SK-N-SH (cell line): Measurements from ENCODE around the gene KMT2B. TPM values are rescaled to one million over a fixed set of nuclear protein-coding genes. Genes with fewer than 3 reads are reported as not detected.

Source experiments
- CTCF ChIA-PET: fragments of 300-600, 350-600 bp; formaldehyde crosslinking; extraction: SDS; loops from one replicate; lab custom pipeline; 2021; lab: Yijun Ruan, JAX
- POLR2A ChIA-PET: fragments of 350-600 bp; sonication (Branson Sonifier 250); formaldehyde crosslinking; extraction: SDS; loops from one replicate; lab custom pipeline; 2020; ENCODE audit warnings: antibody characterized with exemption, inconsistent platforms; lab: Yijun Ruan, JAX
- DNase-seq: peaks from one replicate; pipeline ENCODE4 v3.0.0; 2012
- H2AFZ ChIP-seq: fragments of 200-600 bp; sonication (generic); 2 replicates; pipeline ENCODE4 v1.8.1; 2016; ENCODE audit warnings: antibody characterized with exemption, mild to moderate bottlenecking, low read depth
- H3F3A ChIP-seq: fragments of 200-600 bp; sonication (generic); replicated peaks from 2 replicates; pipeline ENCODE3; 2016; ENCODE audit warnings: antibody characterized with exemption, mild to moderate bottlenecking; ENCODE audit not compliant: insufficient read depth
- H3K27ac ChIP-seq, 2 experiments: fragments of 200-500 bp in 1 of 2; fragments of 200-600 bp in 1 of 2; sonication (Bioruptor generic) in 1 of 2; sonication (generic), shearing (Covaris generic) in 1 of 2; 2 replicates each; pipeline versions ENCODE4 v1.5.1 to v1.6.1; 2014 to 2016; ENCODE audit warnings: low read depth in 2 of 2, inconsistent platforms in 1 of 2, low read length in 1 of 2, mild to moderate bottlenecking in 1 of 2, mixed read lengths in 1 of 2
- H3K27me3 ChIP-seq: fragments of 200-600 bp; sonication (generic), shearing (Covaris generic); 2 replicates; pipeline ENCODE4 v1.6.1; 2016; ENCODE audit warnings: mixed run types; ENCODE audit not compliant: insufficient read depth
- H3K36me3 ChIP-seq, 2 experiments: fragments of 200-500 bp in 1 of 2; fragments of 200-600 bp in 1 of 2; sonication (Bioruptor generic) in 1 of 2; sonication (generic) in 1 of 2; replicated peaks in 1 of 2; 2 replicates each; pipeline versions ENCODE3 to v1.5.1; 2014 to 2016; ENCODE audit warnings: low read length in 1 of 2, mild to moderate bottlenecking in 1 of 2; ENCODE audit not compliant: insufficient read depth in 2 of 2, control insufficient read depth in 1 of 2
- H3K4me1 ChIP-seq, 2 experiments: fragments of 200-500 bp in 1 of 2; fragments of 200-600 bp in 1 of 2; sonication (Bioruptor generic) in 1 of 2; sonication (generic), shearing (Covaris generic) in 1 of 2; 2 replicates each; pipeline versions ENCODE4 v1.5.1 to v1.6.1; 2014 to 2016; ENCODE audit warnings: low read depth in 1 of 2, low read length in 1 of 2, mixed run types in 1 of 2; ENCODE audit not compliant: insufficient read depth in 2 of 2, control insufficient read depth in 1 of 2
- H3K4me2 ChIP-seq: fragments of 200-600 bp; sonication (generic), shearing (Covaris generic); 2 replicates; pipeline ENCODE4 v1.6.1; 2017; ENCODE audit warnings: mixed run types
- H3K4me3 ChIP-seq, 2 experiments: fragments of 200-500 bp in 1 of 2; fragments of 200-600 bp in 1 of 2; sonication (Bioruptor generic) in 1 of 2; sonication (generic), shearing (Covaris generic) in 1 of 2; 2 replicates each; pipeline versions ENCODE4 v1.5.1 to v1.8.1; 2014 to 2016; ENCODE audit warnings: low read depth in 2 of 2, inconsistent platforms in 1 of 2, low read length in 1 of 2, mild to moderate bottlenecking in 1 of 2, mixed read lengths in 1 of 2, moderate library complexity in 1 of 2
- H3K79me2 ChIP-seq: fragments of 200-600 bp; sonication (generic); 2 replicates; pipeline ENCODE4 v1.8.1; 2017; ENCODE audit warnings: mild to moderate bottlenecking; ENCODE audit not compliant: insufficient read depth
- H3K9ac ChIP-seq: fragments of 200-600 bp; sonication (generic); 2 replicates; pipeline ENCODE4 v1.6.1; 2017; ENCODE audit warnings: mixed run types
- H3K9me2 ChIP-seq: fragments of 200-600 bp; sonication (generic); 2 replicates; pipeline ENCODE4 v1.6.1; 2017; ENCODE audit warnings: mixed run types
- H3K9me3 ChIP-seq: fragments of 200-600 bp; sonication (generic); 2 replicates; pipeline ENCODE4 v1.6.1; 2017; ENCODE audit warnings: mixed run types, mild to moderate bottlenecking, moderate library complexity
- H4K20me1 ChIP-seq: fragments of 200-600 bp; sonication (generic); 2 replicates; pipeline ENCODE4 v1.6.1; 2017; ENCODE audit warnings: mild to moderate bottlenecking, mixed run types; ENCODE audit not compliant: insufficient read depth
- EZH2phosphoT487 ChIP-seq: fragments of 200-600 bp; sonication (generic); IDR thresholded peaks from 2 replicates; pipeline ENCODE4 v1.6.1; 2017; ENCODE audit warnings: low read depth, mixed run types, mild to moderate bottlenecking, antibody characterized with exemption, moderate library complexity, borderline replicate concordance
- GABPA ChIP-seq: IDR thresholded peaks from 2 replicates; pipeline ENCODE4 v1.4.0; 2012; ENCODE audit warnings: low read depth, mild to moderate bottlenecking
- GATA2 ChIP-seq: sonication (generic); formaldehyde crosslinking; IDR thresholded peaks from 2 replicates; pipeline ENCODE4 v1.5.0; 2020; ENCODE audit warnings: mild to moderate bottlenecking, missing genetic modification reagents
- JUND ChIP-seq: IDR thresholded peaks from 2 replicates; pipeline ENCODE4 v1.4.0; 2012
- MAX ChIP-seq: IDR thresholded peaks from 2 replicates; pipeline ENCODE4 v1.4.0; 2012; ENCODE audit warnings: low read depth
- MXI1 ChIP-seq: IDR thresholded peaks from 2 replicates; pipeline ENCODE4 v1.6.1; 2012; ENCODE audit warnings: mild to moderate bottlenecking, low read depth, low read length, improper control_type of control experiment
- NFIC ChIP-seq: IDR thresholded peaks from 2 replicates; pipeline ENCODE4 v1.4.0; 2012; ENCODE audit warnings: borderline replicate concordance
- NRF1 ChIP-seq: IDR thresholded peaks from 2 replicates; pipeline ENCODE4 v1.6.1; 2012; ENCODE audit warnings: low read depth, mild to moderate bottlenecking, low read length
- RAD21 ChIP-seq: IDR thresholded peaks from 2 replicates; pipeline ENCODE4 v1.6.1; 2012; ENCODE audit warnings: mild to moderate bottlenecking, low read length
- RCOR1 ChIP-seq: fragments of 150-350 bp; IDR thresholded peaks from 2 replicates; pipeline ENCODE4 v1.6.1; 2017; ENCODE audit warnings: antibody characterized with exemption, low read length
- REST ChIP-seq: IDR thresholded peaks from 2 replicates; pipeline ENCODE4 v1.6.1; 2012; ENCODE audit warnings: mild to moderate bottlenecking, low read depth, low read length, moderate library complexity
- RFX5 ChIP-seq: IDR thresholded peaks from 2 replicates; pipeline ENCODE4 v1.6.1; 2012; ENCODE audit warnings: mild to moderate bottlenecking, improper control_type of control experiment, low read length
- RXRA ChIP-seq: IDR thresholded peaks from 2 replicates; pipeline ENCODE4 v1.4.0; 2012; ENCODE audit warnings: low read depth, mild to moderate bottlenecking, borderline replicate concordance
- SIN3A ChIP-seq: IDR thresholded peaks from 2 replicates; pipeline ENCODE4 v1.6.1; 2012; ENCODE audit warnings: low read depth, mild to moderate bottlenecking, low read length, moderate library complexity, borderline replicate concordance
- SMC3 ChIP-seq: IDR thresholded peaks from 2 replicates; pipeline ENCODE4 v1.6.1; 2012; ENCODE audit warnings: low read depth, low read length, improper control_type of control experiment
- TAF1 ChIP-seq: IDR thresholded peaks from 2 replicates; pipeline ENCODE4 v1.6.1; 2012; ENCODE audit warnings: low read depth, mild to moderate bottlenecking, low read length, moderate library complexity, borderline replicate concordance
- USF2 ChIP-seq: fragments of 150-350 bp; IDR thresholded peaks from 2 replicates; pipeline ENCODE4 v1.6.1; 2017; ENCODE audit warnings: antibody characterized with exemption, low read length, low read depth, borderline replicate concordance
- YY1 ChIP-seq: IDR thresholded peaks from 2 replicates; pipeline ENCODE4 v1.4.0; 2012; ENCODE audit warnings: low read depth, mild to moderate bottlenecking
- WGBS: methylation state at CpG from one replicate; pipeline ENCODE4 v1.1.6; 2017; ENCODE audit warnings: low lambda C conversion rate; 5-methylcytosine and 5-hydroxymethylcytosine counted together
- polyA plus RNA-seq, 3 experiments: library from polyadenylated mRNA; depleted of rRNA; stranded (reverse); fragments of >200 nt; gene quantifications; 2 replicates each; pipeline ENCODE4 v1.2.3, GENCODE V29; 2012
- TF ChIP-seq, protein P1 (sequence below): IDR thresholded peaks from 2 replicates; pipeline ENCODE4 v1.4.0; 2012; ENCODE audit warnings: low read depth, borderline replicate concordance

KMT2B gene
- polyA plus RNA-seq, 1 of the 3 experiments (the other 2 are of a cell fraction), result 29.2 TPM

- no peaks in the 10 kb centered on the region for H3F3A ChIP-seq
- no peak overlapping the region for H3K9ac ChIP-seq
- ChIA-PET CTCF (interaction anchor here (1.0 kb wide), 2 partner anchors 12 to 16 kb away, joined by 3 read pairs; no protein-coding TSS in a partner anchor), POLR2A (interaction anchor here (0.5 to 3.5 kb wide), 2 partner anchors 12 to 21 kb away, joined by 4 to 10 read pairs; no protein-coding TSS in a partner anchor)
- no peak for DNase-seq
- no peak overlapping the region for H2AFZ ChIP-seq
- no peak overlapping the region for H3K27ac ChIP-seq
- H3K9me2 ChIP-seq, result no peaks in the 10 kb centered on the region
- no peaks in the 10 kb centered on the region for H3K9me3 ChIP-seq
- H3K4me2 ChIP-seq, result no peak overlapping the region
- H3K27me3 ChIP-seq, result no peaks in the 10 kb centered on the region
- H3K4me1 ChIP-seq, result no peaks in the 10 kb centered on the region
- H4K20me1 ChIP-seq, result no peaks in the 10 kb centered on the region
- 90% methylated on average over 18 of the region's 19 CpGs for whole genome bisulfite sequencing
- peaks cover 18 to 91% of the 10 kb centered on the region in 2 experiments for H3K36me3 ChIP-seq
- H3K79me2 ChIP-seq, result no peaks in the 10 kb centered on the region
- H3K4me3 ChIP-seq, result no peak overlapping the region
- TF ChIP-seq SMC3 (no peak), SIN3A (no peak)
- TF ChIP-seq, protein P1, sequence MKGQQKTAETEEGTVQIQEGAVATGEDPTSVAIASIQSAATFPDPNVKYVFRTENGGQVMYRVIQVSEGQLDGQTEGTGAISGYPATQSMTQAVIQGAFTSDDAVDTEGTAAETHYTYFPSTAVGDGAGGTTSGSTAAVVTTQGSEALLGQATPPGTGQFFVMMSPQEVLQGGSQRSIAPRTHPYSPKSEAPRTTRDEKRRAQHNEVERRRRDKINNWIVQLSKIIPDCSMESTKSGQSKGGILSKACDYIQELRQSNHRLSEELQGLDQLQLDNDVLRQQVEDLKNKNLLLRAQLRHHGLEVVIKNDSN, result no peak
Measured at GRCh38 chr19:35727956-35728706, 10.3 kb downstream of the KMT2B start.

- Histone ChIP-seq H3K27ac (no peak overlapping the region), H3K79me2 (no peaks in the 10 kb centered on the region), H3K36me3 (peaks cover 17 to 90% of the 10 kb centered on the region in 2 experiments), H3K9me3 (no peaks in the 10 kb centered on the region), H3K4me1 (no peaks in the 10 kb centered on the region), H2AFZ (no peak overlapping the region), H4K20me1 (no peaks in the 10 kb centered on the region), H3F3A (no peaks in the 10 kb centered on the region), H3K9ac (no peak overlapping the region), H3K4me3 (no peak overlapping the region), H3K27me3 (no peaks in the 10 kb centered on the region)
- DNase-seq, result no peak
- POLR2A ChIA-PET, result interaction anchor here (3.5 kb wide), 1 partner anchor 11 kb away, joined by 10 read pairs; no protein-coding TSS in a partner anchor
- WGBS, result 89% methylated on average over 17 of the region's 18 CpGs
- CTCF ChIA-PET, result no interaction called here
- TF ChIP-seq EZH2phosphoT487 (no peak), JUND (no peak), NFIC (no peak), SIN3A (no peak), MXI1 (no peak), YY1 (no peak), REST (no peak), RAD21 (no peak), GATA2 (no peak), RXRA (no peak), RCOR1 (no peak), RFX5 (no peak), MAX (no peak), NRF1 (no peak), GABPA (no peak), USF2 (no peak), TAF1 (no peak)
- TF ChIP-seq, all 33 proteins: peak for 0
- no peak overlapping the region for H3K4me2 ChIP-seq
- H3K9me2 ChIP-seq, result no peaks in the 10 kb centered on the region
Measured at GRCh38 chr19:35729021-35729420, 11.2 kb downstream of the KMT2B start.
